Stimulated activated CD4-positive, alpha-beta T cell treated with anti-CD3 and anti-CD28 coated beads, TNF-alpha, amount 100 ng/mL, for 24 hours (primary cell): ENCODE data around the gene PYGM.

ENCODE experiments used
- DNase-seq, 3 experiments: peaks; one replicate each; pipeline ENCODE4 v3.0.0-alpha.2; 2020; ENCODE audit warnings: low read depth in 3 of 3

The PYGM gene

GRCh38 chr11:64735725-64736259, 24.0 kb downstream of the PYGM start:
- DNase-seq = no peak

DNA sequence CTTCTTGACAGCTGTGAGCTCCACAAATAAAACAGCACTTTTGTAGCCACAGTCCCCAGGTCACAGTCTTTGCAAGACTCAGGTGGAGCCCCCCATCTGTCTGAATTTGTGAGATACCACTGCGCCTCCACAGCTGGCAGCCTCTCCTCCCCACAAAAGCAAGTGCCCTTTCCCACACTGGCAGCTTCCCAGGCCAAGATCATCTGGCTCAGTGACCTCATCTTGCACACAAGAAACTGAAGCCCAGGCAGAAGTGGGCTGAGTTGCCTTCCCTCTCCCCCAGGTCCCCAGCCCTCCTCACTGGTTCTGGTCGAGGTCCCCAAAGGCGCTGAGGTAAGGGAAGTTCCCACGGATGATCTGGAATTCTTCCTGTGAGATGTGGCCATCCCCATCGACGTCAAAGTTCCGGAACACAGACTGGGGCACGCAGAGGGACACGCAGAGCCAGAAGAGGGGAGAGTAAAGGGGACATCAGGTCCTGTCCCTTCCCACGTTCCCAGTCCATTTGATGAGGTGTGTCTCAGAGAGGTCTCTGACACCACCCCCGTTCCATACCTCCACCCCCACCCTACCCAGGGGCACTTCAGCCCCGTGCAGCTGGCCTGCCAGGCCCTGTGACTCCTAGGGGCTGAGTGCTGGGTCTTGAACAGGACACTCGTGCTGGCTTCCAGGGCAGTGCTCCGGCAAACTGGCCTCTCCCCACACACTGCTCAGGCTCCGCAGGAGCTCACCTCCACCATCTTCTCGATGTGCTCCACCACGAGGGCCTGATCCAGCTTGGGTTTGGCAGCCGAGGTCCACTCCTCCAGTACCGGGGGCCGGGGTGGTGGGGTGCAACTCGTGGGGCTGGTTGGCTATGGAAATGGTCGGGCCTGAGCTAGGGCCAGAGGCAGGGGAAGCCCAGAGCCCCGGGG, 24.7 kb downstream of the PYGM start:
- no peak for DNase-seq

DNA sequence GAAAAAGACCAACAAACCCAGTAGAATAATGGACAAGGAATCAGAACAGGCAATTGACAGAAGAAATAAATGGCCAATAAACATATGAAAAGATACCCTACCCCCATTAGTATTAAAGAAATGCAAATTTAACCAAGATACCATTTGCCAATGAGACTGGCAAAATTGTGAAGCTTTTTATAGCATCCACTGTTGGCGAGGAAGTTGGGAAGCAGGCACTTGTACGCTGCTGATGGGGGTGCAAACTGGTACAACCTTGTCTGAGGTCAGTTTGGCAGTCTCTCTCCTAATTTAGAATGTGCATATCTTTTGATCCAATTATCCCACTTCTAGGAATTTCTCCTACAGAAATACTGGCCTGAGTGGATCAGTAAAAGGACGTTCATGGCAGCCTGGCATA, 28.2 kb downstream of the PYGM start:
- DNase-seq = no peak

- DNase-seq = peak in 1 of 3 experiments; percentile 40
Measured at GRCh38 chr11:64729851-64730382, 29.9 kb downstream of the PYGM start.

GRCh38 chr11:64728757-64729365, 30.9 kb downstream of the PYGM start:
- DNase-seq = no peak

DNA sequence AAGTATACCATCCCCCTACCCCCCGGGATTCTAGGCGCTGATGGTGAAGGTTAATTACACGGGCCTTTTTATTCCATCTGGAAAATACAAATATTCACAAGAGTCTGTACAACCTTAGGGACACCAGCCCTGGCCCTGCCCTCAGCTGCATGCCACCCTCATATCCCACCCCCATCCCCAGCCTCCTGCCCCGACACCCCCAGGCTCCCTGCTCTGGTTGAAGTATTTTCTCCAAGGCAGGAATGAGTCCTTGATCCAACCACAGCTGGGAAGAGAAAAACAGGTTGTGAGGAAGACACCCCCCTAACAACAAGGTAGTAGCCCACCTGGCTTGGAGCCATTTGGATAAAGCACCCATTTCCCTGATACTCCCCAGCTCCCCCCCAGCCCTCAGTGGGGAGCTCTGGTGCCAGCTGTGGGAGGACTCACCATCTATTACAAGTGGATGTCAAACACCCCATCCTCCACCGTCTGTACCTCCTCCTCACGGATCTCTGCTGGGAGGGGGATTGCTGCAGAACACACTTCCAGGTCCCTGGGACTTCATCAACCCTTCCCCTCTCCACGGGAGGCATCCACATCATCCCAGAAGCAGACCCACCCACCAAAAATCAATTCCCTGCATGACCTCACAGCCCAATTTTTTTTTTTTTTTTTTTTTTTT, 32.8 kb downstream of the PYGM start:
- DNase-seq = no peak

DNA sequence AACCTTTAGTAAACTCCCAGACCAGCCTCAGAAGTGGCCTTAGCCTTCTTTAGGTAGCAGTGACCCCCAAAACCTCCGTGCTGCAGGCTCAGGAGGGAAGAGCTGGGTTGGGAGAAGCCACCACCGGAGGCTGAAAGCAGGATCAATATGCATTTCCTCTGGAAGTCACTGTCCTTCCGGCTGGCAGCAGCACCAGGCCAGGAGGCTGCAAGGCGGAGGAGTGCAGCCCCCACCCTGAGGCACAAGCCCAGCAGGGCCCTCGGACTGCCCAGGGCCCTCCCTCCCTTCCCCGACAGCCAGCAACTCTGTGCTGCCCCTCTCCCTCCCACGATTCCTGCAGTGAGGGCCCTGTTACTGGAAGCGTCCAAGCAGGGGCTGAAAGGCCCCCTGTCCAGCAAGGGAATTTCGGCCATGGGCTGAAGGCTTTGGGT, 33.5 kb downstream of the PYGM start:
- DNase-seq = no peak

DNA sequence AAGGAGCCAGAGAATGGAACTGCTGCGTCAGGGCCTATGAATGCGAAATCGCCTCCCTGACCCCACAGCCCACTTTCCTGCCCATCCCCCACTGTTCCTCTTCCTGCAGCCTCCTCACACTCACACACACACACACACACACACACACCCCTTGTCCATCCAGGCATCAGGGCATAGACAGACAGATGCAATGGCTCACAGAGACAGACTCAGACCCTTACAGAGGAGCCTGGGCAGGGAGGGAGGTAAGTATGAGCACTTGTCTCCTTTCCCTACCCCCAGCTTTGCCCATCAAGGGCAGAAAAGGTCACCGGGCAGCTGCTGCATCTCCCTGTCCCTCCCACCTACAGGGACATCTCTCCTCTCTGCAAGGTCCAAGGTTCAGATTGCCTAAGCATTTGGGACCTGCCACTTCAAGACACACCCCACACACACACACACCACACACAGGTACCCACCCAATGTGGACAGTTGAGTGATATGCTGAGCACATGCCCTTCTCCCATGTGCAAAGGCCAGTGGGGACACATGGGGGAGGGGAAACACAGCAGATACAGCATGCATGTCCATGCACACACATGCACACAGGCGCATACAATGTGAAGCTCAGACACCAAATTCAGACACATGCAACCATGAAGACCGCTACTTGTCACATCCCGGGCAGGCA, 34.8 kb downstream of the PYGM start:
- DNase-seq = no peak

GRCh38 chr11:64723907-64724862, 35.6 kb downstream of the PYGM start:
- no peak for DNase-seq

DNA sequence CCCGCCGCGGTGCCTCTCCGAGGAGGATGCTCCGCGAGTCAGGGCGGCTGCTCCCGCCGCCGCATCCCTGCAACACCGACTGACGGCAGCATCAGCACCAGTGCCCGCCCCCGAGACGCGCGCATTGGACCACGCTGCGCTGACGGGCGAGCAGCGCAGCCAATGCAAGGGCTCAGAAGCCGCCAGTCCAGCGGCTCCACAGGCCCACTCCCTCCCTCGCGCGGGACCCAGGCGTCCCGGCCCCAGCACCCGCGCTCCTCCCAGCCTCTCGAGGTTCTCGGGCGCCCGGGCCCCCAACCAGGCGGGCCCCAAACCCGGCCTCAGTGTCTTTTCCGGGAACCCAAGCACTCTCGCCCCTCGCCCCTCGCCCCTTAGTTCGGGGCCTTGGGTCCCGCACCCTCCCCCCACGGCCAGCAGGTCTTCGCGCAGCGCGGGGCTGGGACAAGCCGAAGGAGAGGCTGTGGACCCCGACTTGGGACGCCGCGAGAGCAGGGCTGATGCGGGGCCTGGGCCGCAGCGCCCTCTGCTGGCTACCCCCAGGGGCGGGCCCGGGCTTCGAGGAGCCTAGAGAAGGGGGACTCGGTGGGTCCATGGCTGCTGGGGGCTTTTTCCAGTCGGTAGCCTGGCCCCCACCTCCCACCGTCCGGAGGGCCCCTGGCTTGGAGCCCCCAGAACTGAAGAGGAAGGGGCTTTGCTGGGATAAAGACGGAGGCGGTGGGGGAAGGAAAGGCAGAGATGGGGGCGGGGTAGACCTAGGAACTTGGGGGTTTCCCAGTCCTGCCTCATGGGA, 36.5 kb downstream of the PYGM start, which contains the start of gene NRXN2:
Gene NRXN2, minus strand, starts transcription at position 81 of the 790 bp plus-strand sequence. CDS start 9,498 bp downstream, outside the sequence.
- peak; percentile 74 to 87 (median 83) for DNase-seq

GRCh38 chr11:64722141-64723065, 37.4 kb downstream of the PYGM start:
- no peak for DNase-seq

- no peak for DNase-seq
Measured at GRCh38 chr11:64721359-64721699, 38.4 kb downstream of the PYGM start.

- no peak for DNase-seq
Measured at GRCh38 chr11:64720640-64721358, 39.0 kb downstream of the PYGM start.

DNA sequence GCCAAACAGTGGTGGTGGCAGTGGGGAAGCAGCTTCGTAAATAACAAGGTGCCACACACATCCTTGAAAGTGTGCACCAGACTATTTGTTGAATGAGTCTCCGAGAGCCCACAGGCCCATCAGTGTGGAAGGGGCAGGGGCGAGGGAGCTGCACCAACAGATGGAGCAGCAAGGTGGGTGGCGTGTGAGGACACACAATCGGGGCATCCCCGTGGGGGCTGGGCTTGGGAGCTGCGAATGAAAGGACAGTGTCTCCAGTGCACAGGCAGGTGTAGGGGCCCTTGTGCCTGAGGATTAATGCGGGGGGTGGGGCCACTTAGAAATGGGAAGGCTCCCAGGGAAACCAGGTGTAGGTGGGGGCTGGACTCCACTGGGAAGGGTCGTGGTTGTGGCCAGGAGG, 39.6 kb downstream of the PYGM start:
- DNase-seq = no peak

DNA sequence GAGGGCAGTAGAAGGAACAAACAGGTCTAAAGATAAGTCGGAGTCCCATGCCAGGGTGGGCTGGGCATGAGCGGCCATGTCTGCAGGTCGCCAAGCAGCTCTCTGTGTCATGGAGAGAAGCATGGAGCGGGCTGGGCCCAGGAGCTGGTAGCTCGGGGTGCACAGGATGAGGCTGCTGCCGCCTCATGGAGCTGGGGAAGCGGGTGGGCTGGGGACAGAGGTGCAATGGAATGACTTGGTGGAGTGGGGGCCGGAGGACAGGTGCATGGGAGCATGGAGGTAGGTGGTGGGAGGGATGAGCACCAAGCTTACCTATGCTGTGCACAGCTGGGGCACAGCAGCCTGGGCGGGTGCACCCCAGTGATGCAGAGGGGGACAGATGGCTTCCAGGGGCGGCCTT, 40.4 kb downstream of the PYGM start:
- DNase-seq = no peak

DNA sequence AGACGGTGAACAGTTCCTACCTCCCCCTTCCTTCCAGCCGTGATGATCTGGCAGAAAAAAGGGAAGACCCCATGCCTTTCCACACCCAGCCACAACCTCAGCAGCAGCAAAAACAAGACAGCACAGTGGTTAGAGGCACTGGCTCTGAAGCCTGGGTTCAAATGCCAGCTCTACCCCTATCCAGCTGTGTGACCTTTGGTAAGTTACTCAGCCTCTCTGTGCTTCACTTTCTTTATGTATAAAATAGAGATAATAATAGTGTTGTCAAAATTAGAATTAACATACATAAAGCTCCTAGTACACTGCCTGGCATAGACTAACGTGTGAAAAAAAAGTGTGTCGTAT, 41.0 kb downstream of the PYGM start:
- no peak for DNase-seq

GRCh38 chr11:64718084-64718779, 41.5 kb downstream of the PYGM start:
- no peak for DNase-seq
